Bronchial epithelial cell (primary cell): ENCODE results near the gene CACNA2D3. TPM values are rescaled to one million over a fixed set of nuclear protein-coding genes. Genes with fewer than 3 reads are reported as not detected.

ENCODE experiments used
- DNase-seq: peaks from one replicate; pipeline ENCODE4 v3.0.0-alpha.2; 2010; ENCODE audit warnings: low read depth
- FAIRE-seq: peaks from 2 replicates; lab custom pipeline; 2011; peaks lifted over from hg19 to GRCh38; lab: Jason Lieb, UNC
- H3K27me3 ChIP-seq: 2 replicates; pipeline ENCODE4 v1.5.1; 2011; ENCODE audit warnings: low read length; ENCODE audit not compliant: control insufficient read depth, insufficient read depth
- H3K36me3 ChIP-seq: 2 replicates; pipeline ENCODE4 v1.5.1; 2011; ENCODE audit warnings: low read length; ENCODE audit not compliant: control insufficient read depth, insufficient read depth
- H3K4me3 ChIP-seq: 2 replicates; pipeline ENCODE4 v1.5.1; 2011; ENCODE audit warnings: mild to moderate bottlenecking, low read depth, low read length, control low read depth
- CTCF ChIP-seq: IDR thresholded peaks from 2 replicates; pipeline ENCODE4 v1.5.1; 2011; ENCODE audit warnings: mild to moderate bottlenecking, moderate library complexity, low read length, control low read depth, inconsistent platforms; ENCODE audit not compliant: insufficient read depth, severe bottlenecking
- total RNA-seq: library from RNA; depleted of rRNA; stranded (reverse); fragments of >200 nt; gene quantifications from 2 replicates; pipeline ENCODE4 v1.2.1, GENCODE V29; 2014

Gene CACNA2D3
- total RNA-seq, 1 donor from 2014 or later: not detected

GRCh38 chr3:54761637-54762036, 639.3 kb downstream of the CACNA2D3 start:
- no peak overlapping the region for H3K4me3 ChIP-seq
- DNase-seq (no peak), FAIRE-seq (no peak)
- H3K36me3 ChIP-seq: no peaks in the 10 kb centered on the region
- H3K27me3 ChIP-seq: no peaks in the 10 kb centered on the region
- no peak for TF ChIP-seq CTCF

DNA sequence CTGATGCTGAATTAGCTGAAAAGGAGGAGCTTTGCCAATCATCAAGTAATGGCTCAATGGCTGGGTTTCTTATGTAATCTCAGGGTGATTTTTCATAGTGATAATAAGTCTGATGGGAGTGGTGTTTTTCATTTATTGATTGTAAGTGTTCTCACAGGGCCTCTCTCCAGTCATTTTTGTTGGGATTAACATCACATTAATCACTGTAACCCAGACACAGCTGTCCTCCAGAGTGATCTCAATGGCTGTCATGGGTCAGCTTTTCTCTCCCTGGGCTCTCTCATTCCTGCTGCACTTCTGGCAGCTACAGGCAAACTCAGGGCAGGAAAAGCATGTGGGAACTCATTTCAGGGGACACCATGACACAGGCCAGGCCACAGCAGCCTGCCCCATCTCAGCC, 642.6 kb downstream of the CACNA2D3 start:
- DNase-seq (no peak), FAIRE-seq (no peak)
- no peak overlapping the region for H3K4me3 ChIP-seq
- H3K27me3 ChIP-seq: no peaks in the 10 kb centered on the region
- TF ChIP-seq CTCF: no peak
- no peaks in the 10 kb centered on the region for H3K36me3 ChIP-seq

- Histone ChIP-seq H3K4me3 (no peak overlapping the region), H3K36me3 (no peaks in the 10 kb centered on the region), H3K27me3 (no peaks in the 10 kb centered on the region)
- FAIRE-seq (no peak), DNase-seq (no peak)
- TF ChIP-seq CTCF: no peak
These were observed 648.7 kb downstream of the CACNA2D3 start for GRCh38 chr3:54771050-54771449.

DNA sequence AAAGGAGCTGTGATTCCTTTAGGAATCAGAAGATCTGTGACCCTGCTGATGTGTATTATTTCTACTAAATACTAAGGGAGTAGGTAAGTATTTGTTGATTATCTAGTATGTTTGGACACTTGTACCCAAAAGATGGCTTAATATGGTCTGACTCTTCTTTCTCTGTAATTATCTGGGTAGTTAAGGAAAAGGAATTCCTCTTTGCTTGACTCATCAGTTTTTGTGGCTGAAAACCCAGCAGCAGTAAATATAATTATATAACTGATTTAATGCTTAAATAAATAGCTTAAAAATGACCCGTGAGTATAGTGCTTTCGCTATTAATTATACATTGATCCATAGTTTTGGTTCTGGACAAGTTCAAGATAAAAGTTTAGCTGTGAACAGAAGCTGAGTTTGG, 649.7 kb downstream of the CACNA2D3 start:
- H3K36me3 ChIP-seq: no peaks in the 10 kb centered on the region
- no peak for FAIRE-seq
- TF ChIP-seq CTCF: no peak
- no peak overlapping the region for H3K4me3 ChIP-seq
- no peak for DNase-seq
- no peaks in the 10 kb centered on the region for H3K27me3 ChIP-seq

GRCh38 chr3:54772746-54773145, 650.4 kb downstream of the CACNA2D3 start:
- FAIRE-seq (no peak), DNase-seq (no peak)
- Histone ChIP-seq H3K4me3 (no peak overlapping the region), H3K36me3 (no peaks in the 10 kb centered on the region), H3K27me3 (no peaks in the 10 kb centered on the region)
- TF ChIP-seq CTCF: no peak

DNA sequence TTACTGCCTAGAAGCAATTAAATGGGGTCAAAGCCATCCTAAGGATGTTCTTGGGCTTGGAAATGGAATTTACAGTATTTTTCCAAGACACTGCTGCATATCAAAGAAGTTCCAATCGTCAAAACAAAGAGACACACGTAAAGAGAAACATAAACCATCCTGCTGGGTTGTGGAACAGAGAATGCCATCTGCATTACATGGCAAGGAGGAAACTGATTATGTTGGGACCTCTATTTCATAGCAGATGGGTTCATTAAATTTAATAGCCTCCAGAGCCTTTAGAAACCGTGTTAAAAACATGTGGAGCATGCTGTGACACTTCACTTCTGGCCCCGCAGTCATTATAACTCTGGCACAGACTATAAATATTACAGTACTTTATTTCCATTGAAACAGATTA, 650.9 kb downstream of the CACNA2D3 start:
- TF ChIP-seq CTCF: no peak
- Histone ChIP-seq H3K27me3 (no peaks in the 10 kb centered on the region), H3K36me3 (no peaks in the 10 kb centered on the region), H3K4me3 (no peak overlapping the region)
- FAIRE-seq (no peak), DNase-seq (no peak)
